Amygdala (tissue), 56 donors: ENCODE results near the gene SLC12A1.
"Not testable (repeated sequence)": the region's sequence is repeated elsewhere in the genome, so short reads cannot be mapped to it uniquely, and the experiment has no call there.

Experiments
- DNase-seq, 56 donors: peaks; one replicate each; lab custom pipeline; 2025; lab: John Stamatoyannopoulos, UW

The SLC12A1 gene

DNA sequence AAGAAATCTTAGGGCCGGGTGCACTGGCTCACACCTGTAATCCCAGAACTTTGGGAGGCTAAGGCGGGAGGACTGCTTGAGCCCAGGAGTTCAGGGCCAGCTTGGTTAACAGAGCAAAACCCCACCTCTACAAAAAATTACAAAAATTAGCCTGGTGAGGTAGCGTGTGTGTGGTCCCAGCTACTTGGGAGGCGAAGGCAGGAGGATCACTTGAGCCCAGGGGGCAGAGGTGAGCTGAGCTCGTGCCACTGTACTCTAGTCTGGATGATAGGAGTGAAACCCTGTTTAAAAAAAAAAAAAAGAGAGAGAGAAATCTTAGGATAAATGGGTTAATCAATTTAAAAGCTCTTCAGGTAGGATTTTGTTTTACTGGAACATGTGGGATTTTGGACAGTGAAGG lies 93.9 kb downstream of the SLC12A1 start:
- no peak for DNase-seq

DNA sequence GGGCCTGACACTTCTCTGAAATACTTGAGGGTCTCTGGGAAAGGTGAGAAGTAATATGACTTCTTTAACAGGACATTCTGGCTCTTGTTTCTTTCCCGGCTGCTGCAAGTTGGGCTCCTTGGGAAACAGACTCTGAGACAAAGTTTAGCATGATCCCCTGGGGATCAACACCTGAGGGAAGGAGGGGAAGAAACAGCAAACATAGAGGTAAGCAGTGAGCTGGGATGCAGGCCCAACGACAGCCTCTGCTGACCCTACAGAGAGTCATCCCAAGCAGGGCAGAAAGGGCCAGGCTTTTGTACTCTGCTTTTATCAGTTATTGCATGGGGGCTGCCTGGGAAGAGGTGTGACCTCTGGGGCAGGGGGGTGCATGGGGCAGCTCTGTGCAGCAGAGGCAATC lies 98.3 kb downstream of the SLC12A1 start:
- no peak for DNase-seq

DNA sequence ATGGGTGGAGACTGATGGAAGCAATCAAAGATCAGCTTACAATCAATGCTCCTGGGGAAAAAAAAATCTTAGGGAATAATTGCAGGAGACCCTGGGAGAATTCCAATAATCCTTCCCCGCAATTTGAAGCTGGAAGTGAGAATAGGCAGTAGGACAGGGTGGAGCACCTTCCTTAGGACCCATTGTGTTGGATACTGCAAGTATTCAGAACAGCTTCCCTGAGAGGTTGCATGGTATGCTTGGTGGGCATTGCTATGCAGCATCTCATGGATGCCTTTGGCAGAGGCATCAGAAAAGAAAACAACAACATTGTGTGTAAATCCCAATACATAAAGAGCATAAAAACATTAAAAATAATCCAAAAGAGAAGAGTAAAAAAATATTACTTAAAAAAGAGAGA lies 100.5 kb downstream of the SLC12A1 start:
- no peak for DNase-seq

DNA sequence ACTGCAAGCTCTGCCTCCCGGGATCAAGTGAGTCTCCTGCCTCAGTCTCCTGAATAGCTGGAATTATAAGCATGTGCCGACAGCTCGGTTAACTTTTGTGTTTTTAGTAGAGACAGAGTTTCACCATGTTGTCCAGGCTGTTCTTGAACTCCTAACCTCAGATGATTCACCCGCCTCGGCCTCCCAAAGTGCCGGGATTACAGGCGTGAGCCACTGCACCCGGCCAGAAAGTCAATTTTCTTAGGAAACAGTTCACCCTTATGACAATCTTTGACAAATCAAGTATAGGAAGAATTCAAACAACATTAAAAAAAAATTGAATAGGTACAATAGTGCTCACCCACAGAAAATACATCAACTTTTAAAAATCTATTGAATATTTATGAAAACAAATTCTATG lies 101.5 kb downstream of the SLC12A1 start:
- DNase-seq: no peak

- no peak for DNase-seq
These were observed 103.6 kb downstream of the SLC12A1 start for GRCh38 chr15:48309740-48310139.

GRCh38 chr15:48313216-48313615 lies 107.1 kb downstream of the SLC12A1 start:
- DNase-seq: no peak

- DNase-seq: no peak
These were observed 108.9 kb downstream of the SLC12A1 start for GRCh38 chr15:48315041-48315440.

DNA sequence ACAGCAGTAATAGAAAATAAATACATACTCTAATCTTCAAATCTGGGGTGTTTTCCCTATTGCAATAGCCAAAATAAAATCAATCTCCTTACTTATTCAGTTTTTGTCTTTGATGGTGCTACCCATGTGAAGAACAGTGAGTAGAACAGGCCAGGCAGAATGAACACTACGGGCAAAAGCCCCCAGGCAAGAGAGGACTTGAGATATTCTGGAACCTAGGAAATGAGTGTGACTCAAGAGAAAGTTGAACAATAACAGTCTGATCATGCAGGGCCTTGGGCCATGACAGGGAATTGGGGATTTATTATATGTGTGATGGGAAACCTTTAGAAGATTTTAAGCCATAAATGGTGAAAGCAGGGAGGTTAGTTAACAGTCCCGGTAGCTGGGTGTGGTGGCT lies 111.1 kb downstream of the SLC12A1 start:
- no peak for DNase-seq

DNA sequence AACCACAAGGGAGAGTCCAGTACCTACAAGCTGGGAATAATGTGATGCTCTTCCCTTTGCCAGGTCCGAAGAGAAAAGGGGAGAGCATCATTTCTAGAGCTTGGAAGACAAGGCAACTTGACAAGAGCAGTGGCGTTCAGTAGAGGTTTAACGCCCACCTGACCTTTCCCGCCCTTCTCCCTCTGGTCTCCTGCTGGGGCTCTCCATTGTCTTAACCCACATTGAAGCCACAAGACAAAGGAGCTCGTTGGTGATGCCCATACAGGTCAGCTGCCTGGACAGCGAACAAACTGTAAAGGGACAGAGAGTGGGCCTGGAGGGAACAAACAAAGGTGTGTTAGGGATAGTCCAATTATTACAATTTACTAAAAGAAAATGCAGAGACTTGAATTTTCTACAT lies 112.0 kb downstream of the SLC12A1 start:
- no peak for DNase-seq

GRCh38 chr15:48323294-48323693 lies 117.2 kb downstream of the SLC12A1 start:
- DNase-seq: no peak

- DNase-seq: no peak
These were observed 118.8 kb downstream of the SLC12A1 start for GRCh38 chr15:48324949-48325348.

GRCh38 chr15:48325400-48325799 lies 119.3 kb downstream of the SLC12A1 start:
- no peak for DNase-seq

GRCh38 chr15:48326180-48326579 lies 120.1 kb downstream of the SLC12A1 start:
- DNase-seq: not testable (repeated sequence)

GRCh38 chr15:48330105-48330785 lies 124.1 kb downstream of the SLC12A1 start:
- DNase-seq: no peak

DNA sequence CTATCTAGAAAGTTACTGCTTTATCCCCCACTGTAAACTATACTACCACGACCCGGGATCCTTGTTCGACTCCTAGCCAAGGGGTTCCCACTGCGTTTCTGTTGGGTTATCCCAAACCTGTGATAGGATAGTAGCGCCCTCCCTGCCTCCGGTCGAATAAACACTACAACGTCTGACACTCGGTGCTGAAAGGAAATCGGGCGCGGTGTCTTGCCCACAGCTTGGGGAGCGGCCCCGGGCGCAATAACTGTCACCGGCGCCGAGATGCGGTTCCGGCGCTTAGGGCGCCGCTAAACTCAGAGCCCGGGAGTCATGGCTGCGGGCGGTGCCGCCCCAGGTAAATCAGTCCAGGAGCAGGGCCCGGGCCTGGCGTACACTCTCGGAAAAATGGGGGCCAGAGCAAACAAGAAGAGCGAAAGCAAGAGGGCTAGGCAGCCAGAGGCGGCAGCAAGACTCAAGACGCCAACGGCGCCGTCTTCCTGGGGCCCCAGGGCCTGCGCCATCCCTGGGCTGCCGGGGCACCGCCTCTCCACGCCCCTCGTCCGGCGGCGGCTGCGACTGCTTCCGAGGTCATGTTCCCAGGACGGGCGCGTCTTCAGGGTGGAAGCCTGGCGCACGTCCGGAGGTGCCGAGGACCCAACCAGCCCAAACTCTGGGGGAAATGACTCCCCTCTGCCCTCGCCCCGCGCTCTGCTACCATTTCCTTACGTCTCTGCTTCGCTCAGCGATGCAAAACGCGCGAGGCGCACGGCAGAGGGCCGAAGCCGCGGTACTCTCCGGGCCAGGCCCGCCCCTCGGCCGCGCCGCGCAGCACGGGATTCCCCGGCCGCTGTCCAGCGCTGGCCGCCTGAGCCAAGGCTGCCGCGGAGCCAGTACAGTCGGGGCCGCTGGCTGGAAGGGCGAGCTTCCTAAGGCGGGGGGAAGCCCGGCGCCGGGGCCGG lies 125.0 kb downstream of the SLC12A1 start, which contains the start of gene DUT:
Gene DUT (plus strand): TSS at position 575 of the 941 bp plus-strand sequence. CDS start 87 bp downstream, at position 662.
- DNase-seq: peak in 55 of 56 donors; percentile 17 to 86 (median 74)

DNA sequence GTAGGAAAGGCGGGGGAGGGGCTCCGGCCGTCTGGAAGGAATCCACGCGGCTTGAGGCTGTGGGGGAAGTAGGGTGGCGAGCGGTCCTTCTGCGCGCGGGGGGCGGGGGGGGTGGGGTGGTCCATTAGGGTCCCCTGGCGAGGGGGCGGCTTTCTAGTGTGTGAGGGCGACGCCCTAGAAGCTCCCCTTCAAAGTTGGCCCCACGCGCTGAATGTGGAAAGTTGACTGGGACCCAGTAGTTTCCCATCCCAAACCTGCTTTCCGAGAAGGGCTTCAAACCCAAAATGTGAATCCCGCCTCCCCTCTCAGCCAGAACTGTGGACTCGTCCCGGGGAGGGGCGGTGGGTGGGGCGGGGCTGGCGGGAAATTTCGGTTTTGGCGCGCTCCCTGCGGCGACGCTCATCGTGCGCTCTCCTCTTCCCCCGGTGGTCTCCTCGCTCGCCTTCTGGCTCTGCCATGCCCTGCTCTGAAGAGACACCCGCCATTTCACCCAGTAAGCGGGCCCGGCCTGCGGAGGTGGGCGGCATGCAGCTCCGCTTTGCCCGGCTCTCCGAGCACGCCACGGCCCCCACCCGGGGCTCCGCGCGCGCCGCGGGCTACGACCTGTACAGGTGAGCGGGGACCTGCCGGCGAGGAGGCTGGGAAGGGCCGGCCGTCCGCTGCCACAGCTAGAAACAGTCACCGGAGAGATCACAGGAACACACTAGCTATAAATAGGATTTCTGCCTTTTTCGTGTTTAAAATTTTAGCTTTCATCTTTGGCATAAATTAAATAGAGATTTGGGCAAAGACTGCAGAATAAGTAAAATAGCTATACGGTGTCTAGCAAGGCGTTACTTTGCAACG lies 125.9 kb downstream of the SLC12A1 start:
- DNase-seq: peak in 51 of 56 donors; percentile 14 to 89 (median 69)

DNA sequence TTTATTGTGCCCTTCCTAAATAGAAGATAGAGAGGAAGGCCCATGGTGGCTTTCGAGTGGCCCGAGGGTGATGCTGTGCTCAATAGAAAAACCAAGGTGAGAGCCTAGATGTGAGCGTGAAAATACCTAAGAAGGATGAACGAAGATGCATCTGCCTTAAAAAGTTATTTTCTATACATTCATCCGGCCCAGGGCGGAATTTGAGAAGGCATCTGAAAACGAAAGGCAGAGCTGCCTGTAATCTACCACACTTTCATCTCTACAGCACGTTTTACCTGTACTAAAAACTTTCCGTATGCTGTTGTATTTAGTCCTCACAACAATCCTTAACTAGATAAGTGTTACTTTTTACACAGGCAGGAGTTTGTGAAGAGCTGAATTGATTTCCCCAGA lies 126.5 kb downstream of the SLC12A1 start:
- no peak for DNase-seq

- DNase-seq: no peak
These were observed 127.4 kb downstream of the SLC12A1 start for GRCh38 chr15:48333540-48333939.

GRCh38 chr15:48334260-48334659 lies 128.2 kb downstream of the SLC12A1 start:
- no peak for DNase-seq

DNA sequence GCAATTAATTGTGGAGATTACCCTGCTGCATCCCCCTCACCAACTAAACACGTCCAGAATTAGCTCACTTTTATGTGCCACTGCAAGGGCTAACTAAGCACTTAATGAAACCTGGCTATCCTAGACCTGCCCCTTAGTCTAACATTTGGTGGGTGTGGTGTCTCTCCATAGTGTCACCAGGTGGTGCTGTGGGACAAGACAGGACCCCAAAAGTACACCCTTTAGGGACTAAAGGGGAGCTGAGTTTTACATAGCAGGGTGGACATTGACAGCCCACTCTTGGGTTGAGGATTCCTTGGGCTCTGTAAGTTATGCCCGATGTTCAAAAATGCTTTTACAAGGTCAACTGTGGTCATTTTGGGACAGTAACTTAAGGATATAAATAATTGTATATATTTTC lies 130.8 kb downstream of the SLC12A1 start:
- DNase-seq: no peak

- no peak for DNase-seq
These were observed 131.5 kb downstream of the SLC12A1 start for GRCh38 chr15:48337607-48338006.
